Esophagus muscularis mucosa (tissue), 3 donors: ENCODE results near the gene SPINK1.

ENCODE experiments used
- CTCF ChIP-seq, 3 experiments: fragments of 200-600 bp in 2 of 3; fragments of 450-650 bp in 1 of 3; sonication (generic) in 2 of 3; IDR thresholded peaks; one replicate each; pipeline ENCODE4 v1.5.1; 2017 to 2019; ENCODE audit warnings: antibody characterized with exemption in 3 of 3, mild to moderate bottlenecking in 2 of 3, moderate library complexity in 1 of 3
- POLR2A ChIP-seq: fragments of 450-650 bp; IDR thresholded peaks from one replicate; pipeline ENCODE4 v1.6.1; 2017; ENCODE audit warnings: antibody characterized with exemption, moderate library complexity, mild to moderate bottlenecking, low read depth

- TF ChIP-seq CTCF (IDR thresholded peaks at IDR 0.05) (no peak), POLR2A (no peak)
These were observed 1.1 kb upstream of the SPINK1 start for GRCh38 chr5:147832541-147832940.
